Liver (tissue), 9 donors: ENCODE data around the gene SOCS3. TPM values are rescaled to one million over a fixed set of nuclear protein-coding genes. Genes with fewer than 3 reads are reported as not detected.

Experiments
- DNase-seq: peaks from one replicate; pipeline ENCODE4 v3.0.0-alpha.2; 2017; ENCODE audit warnings: low spot score
- H3K27ac ChIP-seq, 2 donors: one replicate each; pipeline ENCODE4 v1.7.0; 2013; ENCODE audit warnings: inconsistent platforms in 2 of 2, low read length in 2 of 2, control low read depth in 1 of 2, low read depth in 1 of 2, mild to moderate bottlenecking in 1 of 2
- H3K27me3 ChIP-seq, 4 donors: one replicate each; pipeline versions ENCODE4 v1.6.1 to v1.7.0; 2013; ENCODE audit warnings: low read length in 3 of 4, inconsistent platforms in 1 of 4, mild to moderate bottlenecking in 1 of 4, moderate library complexity in 1 of 4; ENCODE audit not compliant: control insufficient read depth in 4 of 4, insufficient read depth in 4 of 4
- H3K36me3 ChIP-seq, 4 donors: one replicate each; pipeline versions ENCODE4 v1.6.1 to v1.7.0; 2013; ENCODE audit warnings: low read length in 3 of 4, mild to moderate bottlenecking in 3 of 4, low read depth in 1 of 4, moderate library complexity in 1 of 4; ENCODE audit not compliant: control insufficient read depth in 4 of 4, insufficient read depth in 3 of 4
- H3K4me1 ChIP-seq, 4 donors: one replicate each; pipeline versions ENCODE4 v1.6.1 to v1.7.0; 2013; ENCODE audit warnings: low read length in 3 of 4, mild to moderate bottlenecking in 3 of 4, moderate library complexity in 1 of 4; ENCODE audit not compliant: control insufficient read depth in 4 of 4, insufficient read depth in 4 of 4
- H3K4me3 ChIP-seq, 3 donors: one replicate each; pipeline versions ENCODE4 v1.6.1 to v1.7.0; 2013; ENCODE audit warnings: low read length in 3 of 3, control low read depth in 1 of 3, low read depth in 1 of 3, mild to moderate bottlenecking in 1 of 3
- H3K9ac ChIP-seq, 2 donors: one replicate each; pipeline ENCODE4 v1.7.0; 2013; ENCODE audit warnings: low read length in 2 of 2, mild to moderate bottlenecking in 2 of 2, moderate library complexity in 2 of 2, control low read depth in 1 of 2, low read depth in 1 of 2
- H3K9me3 ChIP-seq, 4 donors: one replicate each; pipeline versions ENCODE4 v1.6.1 to v1.7.0; 2013; ENCODE audit warnings: low read length in 3 of 4; ENCODE audit not compliant: control insufficient read depth in 4 of 4
- EGR1 ChIP-seq, 2 donors: IDR thresholded peaks; 2 replicates each; pipeline ENCODE4 v1.6.1; 2016 to 2018; ENCODE audit warnings: antibody characterized with exemption in 2 of 2, low read depth in 2 of 2
- FOXA1 ChIP-seq: IDR thresholded peaks from 2 replicates; pipeline ENCODE4 v1.6.1; 2016; ENCODE audit warnings: antibody characterized with exemption
- GABPA ChIP-seq, 2 donors: IDR thresholded peaks in 1 of 2; conservative IDR thresholded peaks in 1 of 2; 2 replicates each; pipeline ENCODE4 v1.6.1; 2016; ENCODE audit warnings: antibody characterized with exemption in 2 of 2, mild to moderate bottlenecking in 1 of 2, moderate library complexity in 1 of 2
- HNF4A ChIP-seq, 2 donors: conservative IDR thresholded peaks; 2 replicates each; pipeline ENCODE4 v1.6.1; 2016; ENCODE audit warnings: antibody characterized with exemption in 2 of 2, mild to moderate bottlenecking in 2 of 2
- HNF4G ChIP-seq: IDR thresholded peaks from 2 replicates; pipeline ENCODE4 v1.6.1; 2016; ENCODE audit warnings: antibody characterized with exemption
- JUND ChIP-seq, 2 donors: IDR thresholded peaks; 2 replicates each; pipeline ENCODE4 v1.6.1; 2016; ENCODE audit warnings: antibody characterized with exemption in 2 of 2
- NR2F2 ChIP-seq: IDR thresholded peaks from 2 replicates; pipeline ENCODE4 v1.6.1; 2016; ENCODE audit warnings: antibody characterized with exemption
- RAD21 ChIP-seq, 2 donors: IDR thresholded peaks; 2 replicates each; pipeline ENCODE4 v1.6.1; 2016; ENCODE audit warnings: antibody characterized with exemption in 2 of 2, mild to moderate bottlenecking in 2 of 2
- RXRA ChIP-seq, 2 donors: IDR thresholded peaks; 2 replicates each; pipeline ENCODE4 v1.6.1; 2017 to 2018; ENCODE audit warnings: antibody characterized with exemption in 2 of 2, mild to moderate bottlenecking in 1 of 2
- SP1 ChIP-seq: IDR thresholded peaks from 2 replicates; pipeline ENCODE4 v1.6.1; 2018; ENCODE audit warnings: antibody characterized with exemption, mild to moderate bottlenecking
- TAF1 ChIP-seq: conservative IDR thresholded peaks from 2 replicates; pipeline ENCODE4 v1.6.1; 2016; ENCODE audit warnings: antibody characterized with exemption, mild to moderate bottlenecking
- YY1 ChIP-seq: IDR thresholded peaks from 2 replicates; pipeline ENCODE4 v1.6.1; 2016; ENCODE audit warnings: antibody characterized with exemption, mild to moderate bottlenecking
- WGBS: extraction: QIAGEN DNeasy Blood & Tissue Kit; methylation state at CpG from one replicate; pipeline ENCODE4 v1.1.7; 2013; 5-methylcytosine and 5-hydroxymethylcytosine counted together
- polyA plus RNA-seq, 2 donors: library from polyadenylated mRNA; stranded (reverse) in 1 of 2; unstranded in 1 of 2; fragments of 200-250 nt in 1 of 2; fragments of >200 nt in 1 of 2; fragmentation: Nextera tagmentation in 1 of 2; extraction: Ambion mirVana in 1 of 2; gene quantifications; one replicate each; pipeline versions ENCODE4 v1.2.1 to v1.2.3, GENCODE V29; 2013 to 2015
- total RNA-seq, 2 donors: library from RNA; depleted of rRNA; stranded (reverse); fragments of >200 nt; gene quantifications; one replicate each; pipeline ENCODE4 v1.2.3, GENCODE V29; 2014
- TF ChIP-seq, protein P1 (sequence below): IDR thresholded peaks from 2 replicates; pipeline ENCODE4 v1.6.1; 2016; ENCODE audit warnings: antibody characterized with exemption
- TF ChIP-seq, protein P2 (sequence below): IDR thresholded peaks from 2 replicates; pipeline ENCODE4 v1.6.1; 2016; ENCODE audit warnings: antibody characterized with exemption
- TF ChIP-seq, protein P3 (sequence below): fragments of 150-350 bp; IDR thresholded peaks from 2 replicates; pipeline ENCODE4 v1.5.1; 2017; ENCODE audit warnings: improper control_type of control experiment, low read depth, low read length; ENCODE audit not compliant: missing input control
- TF ChIP-seq, protein P4 (sequence below): IDR thresholded peaks from 2 replicates; pipeline ENCODE4 v1.6.1; 2016; ENCODE audit warnings: antibody characterized with exemption
- donor health status: healthy.
- donor health status: healthy.
- donor health status: healthy.
- donor health status: healthy.
- donor health status: healthy.

The SOCS3 gene
- total and polyA plus RNA-seq, 4 donors, result 12.2 to 48.0 (median 18.3) TPM

DNA sequence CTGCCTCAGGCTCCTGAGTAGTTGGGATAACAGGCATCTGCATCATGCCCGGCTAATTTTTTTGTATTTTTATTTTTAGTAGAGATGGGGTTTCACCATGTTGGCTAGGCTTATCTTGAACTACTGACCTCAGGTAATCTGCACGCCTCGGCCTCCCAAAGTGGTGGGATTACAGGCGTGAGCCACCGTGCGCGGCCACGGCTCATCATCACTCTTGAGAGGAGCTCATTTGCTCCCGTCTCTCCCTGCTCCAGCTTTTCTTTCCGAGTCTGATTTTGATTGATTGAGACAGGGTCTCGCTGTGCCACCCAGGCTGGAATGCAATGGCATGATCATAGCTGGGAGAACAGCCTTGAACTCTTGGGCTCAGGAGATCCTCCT, 31.2 kb upstream of the SOCS3 start:
- no peak for TF ChIP-seq GABPA (IDR thresholded peaks at IDR 0.05 in 1 of 2, conservative IDR thresholded peaks at IDR 0.05 in 1 of 2)
- no peak for TF ChIP-seq JUND (IDR thresholded peaks at IDR 0.05)
- no peak for TF ChIP-seq YY1
- no peak for TF ChIP-seq EGR1 (IDR thresholded peaks at IDR 0.05; ENCODE audit: low read depth in 2 of 2)
- TF ChIP-seq, protein P1, sequence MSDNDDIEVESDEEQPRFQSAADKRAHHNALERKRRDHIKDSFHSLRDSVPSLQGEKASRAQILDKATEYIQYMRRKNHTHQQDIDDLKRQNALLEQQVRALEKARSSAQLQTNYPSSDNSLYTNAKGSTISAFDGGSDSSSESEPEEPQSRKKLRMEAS, result no peak
- no peak for TF ChIP-seq HNF4A (conservative IDR thresholded peaks at IDR 0.05)
- no peak for TF ChIP-seq TAF1
- TF ChIP-seq, protein P2, sequence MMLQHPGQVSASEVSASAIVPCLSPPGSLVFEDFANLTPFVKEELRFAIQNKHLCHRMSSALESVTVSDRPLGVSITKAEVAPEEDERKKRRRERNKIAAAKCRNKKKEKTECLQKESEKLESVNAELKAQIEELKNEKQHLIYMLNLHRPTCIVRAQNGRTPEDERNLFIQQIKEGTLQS, result no peak
- no peak for TF ChIP-seq NR2F2
- no peak for TF ChIP-seq FOXA1
- TF ChIP-seq RAD21 (IDR thresholded peaks at IDR 0.05), result no peak
- TF ChIP-seq HNF4G, result no peak
- no peaks in the 10 kb centered on the region for H3K27me3 ChIP-seq
- no peak overlapping the region for H3K4me3 ChIP-seq
- peak overlapping the region in 1 of 2 donors; percentile 17 for H3K27ac ChIP-seq
- H3K36me3 ChIP-seq, result peaks cover 0 to 4% (median under 1%) of the 10 kb centered on the region in 4 donors
- no peak for DNase-seq
- WGBS, result 97% methylated on average over 11 of the region's 11 CpGs
- no peak overlapping the region for H3K9ac ChIP-seq
- no peaks in the 10 kb centered on the region for H3K9me3 ChIP-seq
- H3K4me1 ChIP-seq, result peaks cover 0 to 15% (median 2%) of the 10 kb centered on the region in 4 donors

DNA sequence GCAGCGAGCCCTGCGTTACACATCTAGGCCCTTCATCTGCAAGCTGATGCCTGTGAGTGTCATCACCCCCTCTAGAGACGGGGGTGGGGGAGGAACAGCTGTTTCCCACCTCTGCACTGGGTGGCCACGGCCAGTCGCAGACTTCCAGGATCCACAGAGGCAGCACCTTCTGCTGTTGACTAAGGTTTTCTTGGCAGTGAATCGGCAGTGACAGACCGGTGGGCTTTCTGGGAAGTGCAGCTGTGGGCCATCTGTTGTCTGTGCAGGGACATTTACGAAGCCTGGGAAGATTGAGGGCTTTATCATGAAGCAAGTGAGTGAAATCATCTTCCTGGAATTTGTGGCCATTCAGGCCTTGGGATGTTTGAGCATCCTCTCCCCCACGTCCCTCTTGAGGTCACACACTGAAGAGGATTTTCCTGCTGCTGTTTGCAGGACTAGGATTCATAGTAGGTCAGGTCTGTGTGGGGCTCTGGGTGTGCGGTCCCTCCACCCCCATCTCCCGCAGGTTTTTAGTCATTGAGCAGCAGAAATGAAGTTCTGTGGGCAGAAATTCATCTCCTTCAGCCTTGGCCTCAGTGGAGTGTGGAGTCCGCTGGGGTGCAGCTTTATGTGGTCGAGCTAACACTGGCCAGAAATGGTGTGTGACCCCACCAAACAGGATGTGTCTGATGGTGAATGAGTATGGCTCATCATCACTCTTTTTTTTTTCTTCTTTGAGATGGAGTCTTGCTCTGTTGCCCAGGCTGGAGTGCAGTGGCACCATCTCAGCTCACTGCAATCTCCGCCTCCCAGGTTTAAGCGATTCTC, 30.6 kb upstream of the SOCS3 start:
- no peak for DNase-seq
- TF ChIP-seq GABPA (IDR thresholded peaks at IDR 0.05 in 1 of 2, conservative IDR thresholded peaks at IDR 0.05 in 1 of 2), result no peak
- TF ChIP-seq, protein P1, result no peak
- peak in 1 of 2 donors; percentile 16 for TF ChIP-seq RXRA (IDR thresholded peaks at IDR 0.05)
- TF ChIP-seq RAD21 (IDR thresholded peaks at IDR 0.05), result no peak
- Histone ChIP-seq H3K4me3 (no peak overlapping the region), H3K9ac (no peak overlapping the region), H3K4me1 (peaks cover 0 to 14% (median 3%) of the 10 kb centered on the region in 4 donors), H3K36me3 (peaks cover 0 to 4% (median under 1%) of the 10 kb centered on the region in 4 donors), H3K27me3 (no peaks in the 10 kb centered on the region), H3K27ac (peak overlapping the region in 1 of 2 donors; percentile 17), H3K9me3 (no peaks in the 10 kb centered on the region)
- 78% methylated on average over 15 of the region's 15 CpGs for WGBS

DNA sequence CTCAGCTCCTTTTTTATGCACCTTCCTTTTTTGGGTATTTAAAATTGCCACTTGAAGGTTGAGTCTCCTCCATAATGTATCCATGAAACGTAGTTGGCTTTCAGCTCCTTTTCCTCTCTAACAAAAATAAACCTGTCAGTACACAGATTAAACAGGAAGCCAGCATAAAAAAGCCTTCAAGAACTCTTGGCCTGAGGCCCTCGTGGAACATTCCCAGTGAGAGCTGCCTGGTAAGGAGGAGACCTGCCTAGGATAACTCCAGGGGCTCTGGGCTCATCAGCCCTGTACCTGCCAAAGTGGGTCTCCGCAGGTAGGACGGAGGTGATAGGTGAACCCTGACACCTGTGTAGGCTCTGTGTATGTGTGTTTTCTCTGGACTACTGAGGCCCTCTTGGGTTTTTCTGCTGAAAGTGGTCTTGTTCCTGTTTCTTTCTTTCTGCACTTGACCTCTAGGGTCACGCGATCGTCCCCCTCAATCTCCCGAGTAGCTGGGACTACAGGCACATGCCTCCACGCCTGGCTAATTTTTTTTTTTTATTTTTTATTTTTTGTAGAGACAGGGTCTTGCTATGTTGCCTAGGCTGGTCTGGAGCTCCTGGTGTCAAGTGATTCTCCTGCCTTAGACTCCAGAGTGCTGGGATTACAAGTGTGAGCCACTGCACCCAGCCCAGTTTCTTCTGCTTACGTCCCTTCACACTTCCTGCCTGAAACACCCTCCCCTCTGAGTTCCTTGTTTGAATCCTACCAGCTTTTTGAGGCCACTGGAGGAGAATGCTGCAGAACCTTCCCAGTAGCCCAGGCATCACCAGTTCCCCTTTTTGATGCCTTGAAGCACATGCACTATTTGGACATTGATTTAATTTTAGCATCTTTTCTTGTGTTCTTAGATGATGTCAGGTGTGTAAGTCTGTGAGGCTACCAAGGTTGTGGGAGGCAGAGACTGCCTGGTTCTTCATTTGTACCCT, 28.4 kb upstream of the SOCS3 start:
- DNase-seq, result no peak
- WGBS, result 72% methylated on average over 10 of the region's 10 CpGs
- H3K27ac ChIP-seq, result peak overlapping the region; percentile 78 to 86
- peaks cover 0 to under 1% (median under 1%) of the 10 kb centered on the region in 4 donors for H3K36me3 ChIP-seq
- no peak overlapping the region for H3K9ac ChIP-seq
- H3K4me3 ChIP-seq, result no peak overlapping the region
- peaks cover 0 to 14% (median 6%) of the 10 kb centered on the region in 4 donors for H3K4me1 ChIP-seq
- H3K27me3 ChIP-seq, result no peaks in the 10 kb centered on the region
- no peaks in the 10 kb centered on the region for H3K9me3 ChIP-seq
- TF ChIP-seq SP1, result no peak
- TF ChIP-seq, protein P3, sequence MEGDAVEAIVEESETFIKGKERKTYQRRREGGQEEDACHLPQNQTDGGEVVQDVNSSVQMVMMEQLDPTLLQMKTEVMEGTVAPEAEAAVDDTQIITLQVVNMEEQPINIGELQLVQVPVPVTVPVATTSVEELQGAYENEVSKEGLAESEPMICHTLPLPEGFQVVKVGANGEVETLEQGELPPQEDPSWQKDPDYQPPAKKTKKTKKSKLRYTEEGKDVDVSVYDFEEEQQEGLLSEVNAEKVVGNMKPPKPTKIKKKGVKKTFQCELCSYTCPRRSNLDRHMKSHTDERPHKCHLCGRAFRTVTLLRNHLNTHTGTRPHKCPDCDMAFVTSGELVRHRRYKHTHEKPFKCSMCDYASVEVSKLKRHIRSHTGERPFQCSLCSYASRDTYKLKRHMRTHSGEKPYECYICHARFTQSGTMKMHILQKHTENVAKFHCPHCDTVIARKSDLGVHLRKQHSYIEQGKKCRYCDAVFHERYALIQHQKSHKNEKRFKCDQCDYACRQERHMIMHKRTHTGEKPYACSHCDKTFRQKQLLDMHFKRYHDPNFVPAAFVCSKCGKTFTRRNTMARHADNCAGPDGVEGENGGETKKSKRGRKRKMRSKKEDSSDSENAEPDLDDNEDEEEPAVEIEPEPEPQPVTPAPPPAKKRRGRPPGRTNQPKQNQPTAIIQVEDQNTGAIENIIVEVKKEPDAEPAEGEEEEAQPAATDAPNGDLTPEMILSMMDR, result no peak
- no peak for TF ChIP-seq HNF4A (conservative IDR thresholded peaks at IDR 0.05)
- no peak for TF ChIP-seq EGR1 (IDR thresholded peaks at IDR 0.05; ENCODE audit: low read depth in 2 of 2)
- TF ChIP-seq JUND (IDR thresholded peaks at IDR 0.05), result no peak
- TF ChIP-seq TAF1, result no peak
- TF ChIP-seq FOXA1, result no peak
- no peak for TF ChIP-seq RXRA (IDR thresholded peaks at IDR 0.05)
- TF ChIP-seq, protein P4, sequence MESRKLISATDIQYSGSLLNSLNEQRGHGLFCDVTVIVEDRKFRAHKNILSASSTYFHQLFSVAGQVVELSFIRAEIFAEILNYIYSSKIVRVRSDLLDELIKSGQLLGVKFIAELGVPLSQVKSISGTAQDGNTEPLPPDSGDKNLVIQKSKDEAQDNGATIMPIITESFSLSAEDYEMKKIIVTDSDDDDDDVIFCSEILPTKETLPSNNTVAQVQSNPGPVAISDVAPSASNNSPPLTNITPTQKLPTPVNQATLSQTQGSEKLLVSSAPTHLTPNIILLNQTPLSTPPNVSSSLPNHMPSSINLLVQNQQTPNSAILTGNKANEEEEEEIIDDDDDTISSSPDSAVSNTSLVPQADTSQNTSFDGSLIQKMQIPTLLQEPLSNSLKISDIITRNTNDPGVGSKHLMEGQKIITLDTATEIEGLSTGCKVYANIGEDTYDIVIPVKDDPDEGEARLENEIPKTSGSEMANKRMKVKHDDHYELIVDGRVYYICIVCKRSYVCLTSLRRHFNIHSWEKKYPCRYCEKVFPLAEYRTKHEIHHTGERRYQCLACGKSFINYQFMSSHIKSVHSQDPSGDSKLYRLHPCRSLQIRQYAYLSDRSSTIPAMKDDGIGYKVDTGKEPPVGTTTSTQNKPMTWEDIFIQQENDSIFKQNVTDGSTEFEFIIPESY, result no peak
- TF ChIP-seq, protein P1, result no peak
- no peak for TF ChIP-seq YY1
